ENCODE data around the gene COL6A5. TPM values are rescaled to one million over a fixed set of nuclear protein-coding genes. Genes with fewer than 3 reads are reported as not detected.
"Not testable (repeated sequence)": the region's sequence is repeated elsewhere in the genome, so short reads cannot be mapped to it uniquely, and the experiment has no call there.

The COL6A5 gene
- total RNA-seq, 1 donor from 2014 or later: not detected

DNA sequence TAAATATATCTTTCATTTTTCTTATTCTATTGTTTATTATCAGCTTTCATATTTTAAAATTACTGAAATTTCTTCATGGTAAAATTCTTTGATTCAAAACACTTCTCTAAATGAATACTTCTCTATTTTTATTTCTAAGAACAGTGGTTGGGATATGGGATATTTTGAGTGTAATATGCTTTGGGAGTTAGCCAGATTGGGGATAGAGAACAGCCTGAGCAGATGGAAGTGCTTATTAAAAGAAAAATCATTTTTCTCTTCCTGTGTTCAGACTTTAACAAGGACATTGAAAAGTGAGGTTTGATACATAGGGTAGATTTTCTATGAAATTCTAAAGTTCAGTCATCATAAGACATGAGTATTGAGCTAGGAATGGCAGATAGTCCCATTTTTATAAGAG, 84.8 kb downstream of the COL6A5 start:
- DNase-seq (ENCODE audit: low spot score) (no peak), ATAC-seq (no peak)

DNA sequence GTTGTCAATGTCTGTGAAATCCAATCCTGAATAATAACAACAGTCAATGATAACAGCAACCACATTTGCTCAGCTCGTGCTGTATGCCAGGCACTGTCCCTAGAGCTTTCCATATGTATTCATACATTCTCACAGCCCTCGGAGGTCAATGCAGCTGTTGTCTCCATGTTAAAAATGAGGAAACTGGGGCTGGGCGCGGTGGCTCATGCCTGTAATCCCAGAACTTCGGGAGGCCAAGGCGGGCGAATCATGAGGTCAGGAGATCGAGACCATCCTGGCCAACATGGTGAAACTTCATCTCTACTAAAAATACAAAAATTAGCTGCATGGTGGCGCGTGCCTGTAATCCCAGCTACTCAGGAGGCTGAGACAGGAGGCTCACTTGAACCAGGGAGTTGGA, 86.6 kb downstream of the COL6A5 start:
- ATAC-seq; DNase-seq (ENCODE audit: low spot score): not testable (repeated sequence)

- ATAC-seq (no peak), DNase-seq (ENCODE audit: low spot score) (no peak)
Measured at GRCh38 chr3:130433306-130433705, 87.8 kb downstream of the COL6A5 start.

DNA sequence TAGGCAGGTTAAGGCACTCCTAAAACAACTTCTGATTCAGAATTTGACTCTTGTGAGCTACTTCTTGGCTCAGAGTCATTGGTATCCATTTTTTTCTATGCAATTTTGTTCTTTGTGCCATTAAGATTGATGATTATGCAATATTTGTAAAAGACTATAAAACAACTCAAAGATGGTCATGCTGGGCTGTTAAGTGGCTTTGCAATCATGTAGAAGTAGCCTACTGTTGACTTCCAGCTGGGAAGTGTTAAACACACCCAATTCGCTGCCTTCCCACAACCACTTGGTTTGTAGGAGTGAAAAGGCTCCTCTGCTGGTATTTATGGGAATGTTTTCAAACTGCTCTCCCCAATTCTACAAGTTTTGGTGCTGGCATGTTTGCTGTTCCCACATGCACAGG, 96.8 kb downstream of the COL6A5 start:
- no peak for ATAC-seq
- no peak for DNase-seq (ENCODE audit: low spot score)

GRCh38 chr3:130446840-130447239, 101.4 kb downstream of the COL6A5 start:
- not testable (repeated sequence) for ATAC-seq; DNase-seq (ENCODE audit: low spot score)

DNA sequence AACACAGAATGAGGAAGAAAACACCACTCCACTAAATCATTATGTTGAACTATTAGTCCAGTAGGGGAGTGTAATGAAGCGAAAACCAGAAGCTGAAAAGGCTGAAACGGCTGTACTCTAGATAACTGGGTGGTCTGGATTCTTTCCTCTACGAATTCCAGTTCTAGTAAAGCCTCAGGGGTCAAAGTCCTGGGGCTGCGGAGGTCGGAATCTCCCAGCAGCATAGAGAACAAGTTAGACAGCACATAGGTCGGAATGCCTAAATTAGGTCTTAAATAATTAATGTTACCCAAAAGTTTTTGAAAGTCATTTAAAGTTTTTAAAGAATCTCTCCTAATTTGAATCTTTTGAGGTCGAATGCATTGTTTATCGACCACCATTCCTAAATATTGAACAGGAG, 102.7 kb downstream of the COL6A5 start:
- not testable (repeated sequence) for ATAC-seq; DNase-seq (ENCODE audit: low spot score)

DNA sequence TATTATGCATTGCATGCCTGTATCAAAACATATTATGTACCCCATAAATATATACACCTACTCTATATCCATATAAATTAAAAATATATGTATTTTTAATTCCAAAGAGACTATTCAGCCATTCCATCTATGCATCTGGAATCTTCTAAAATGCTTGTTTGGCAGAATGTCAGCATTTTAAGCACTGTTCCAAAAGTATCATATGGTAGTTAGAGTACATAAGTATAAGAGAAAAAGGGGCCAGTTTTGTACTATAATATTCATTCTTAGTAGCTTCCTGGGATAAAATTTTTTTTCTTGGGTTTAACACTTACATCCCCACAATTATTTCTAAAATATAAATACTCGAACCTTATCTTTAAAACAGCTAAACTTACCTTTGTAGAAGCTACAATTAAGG, 111.1 kb downstream of the COL6A5 start:
- ATAC-seq: no peak
- no peak for DNase-seq (ENCODE audit: low spot score)

DNA sequence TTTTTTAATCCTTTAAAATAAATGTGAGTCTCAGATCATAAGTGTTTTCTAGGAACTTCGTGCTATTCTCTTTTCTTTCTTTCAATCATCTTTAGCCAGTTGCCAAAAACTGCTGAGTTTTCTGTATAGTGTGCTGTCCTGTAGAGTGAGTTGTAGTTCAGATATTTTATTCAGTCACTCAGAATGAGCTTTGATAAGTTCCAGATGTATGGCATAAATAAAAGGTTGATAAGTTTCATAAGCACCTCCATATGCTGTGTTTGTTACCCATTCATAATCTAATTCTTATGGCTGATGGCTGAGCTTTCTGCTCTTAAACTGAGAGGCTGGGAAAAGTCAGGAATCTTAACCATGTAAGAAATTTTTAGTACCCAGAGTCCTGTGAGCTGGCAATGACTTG, 112.2 kb downstream of the COL6A5 start:
- no peak for DNase-seq (ENCODE audit: low spot score)
- ATAC-seq: no peak

GRCh38 chr3:130459944-130460343, 114.5 kb downstream of the COL6A5 start:
- no peak for DNase-seq (ENCODE audit: low spot score)
- ATAC-seq: no peak

DNA sequence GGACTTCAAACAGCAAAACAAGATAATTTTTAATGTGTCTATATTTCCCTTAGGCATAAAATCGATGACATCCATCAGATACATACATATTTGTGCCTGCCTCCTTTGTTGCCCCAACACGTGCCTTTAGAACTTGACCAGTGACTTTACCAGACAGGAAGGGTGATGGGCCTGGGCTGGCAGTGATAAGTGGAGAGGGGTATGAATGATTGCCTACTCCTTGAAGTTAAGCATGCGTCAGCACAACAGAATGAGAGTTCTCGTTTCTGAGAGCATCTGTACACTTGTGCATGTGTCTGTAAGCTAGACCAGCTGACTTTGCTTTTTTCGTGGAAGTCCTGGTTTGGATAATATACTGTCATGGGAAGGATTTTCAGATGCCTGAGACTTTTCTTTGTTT, 116.6 kb downstream of the COL6A5 start:
- DNase-seq (ENCODE audit: low spot score) (no peak), ATAC-seq (no peak)

DNA sequence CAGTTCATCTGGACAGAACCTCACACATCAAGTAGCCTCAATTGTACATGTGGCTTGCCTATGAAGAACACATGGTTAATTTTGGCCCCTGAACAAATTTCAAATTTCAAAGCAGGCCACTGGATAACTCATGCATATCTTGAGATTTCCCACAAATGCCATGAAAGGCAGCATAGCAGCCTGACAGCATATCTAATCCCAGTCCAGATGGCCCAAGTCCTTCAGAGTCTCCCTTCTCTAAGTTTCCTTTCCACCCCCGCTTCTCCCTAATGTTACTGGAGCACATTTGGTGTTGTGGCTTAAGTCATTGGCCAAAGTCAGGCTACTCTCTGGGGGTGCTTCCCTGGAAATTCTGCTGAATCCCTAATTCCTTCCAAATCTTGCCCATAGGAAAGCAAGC, 117.7 kb downstream of the COL6A5 start:
- ATAC-seq: no peak
- DNase-seq (ENCODE audit: low spot score): no peak

- no peak for ATAC-seq
Measured at GRCh38 chr3:130465521-130465920, 120.0 kb downstream of the COL6A5 start.

DNA sequence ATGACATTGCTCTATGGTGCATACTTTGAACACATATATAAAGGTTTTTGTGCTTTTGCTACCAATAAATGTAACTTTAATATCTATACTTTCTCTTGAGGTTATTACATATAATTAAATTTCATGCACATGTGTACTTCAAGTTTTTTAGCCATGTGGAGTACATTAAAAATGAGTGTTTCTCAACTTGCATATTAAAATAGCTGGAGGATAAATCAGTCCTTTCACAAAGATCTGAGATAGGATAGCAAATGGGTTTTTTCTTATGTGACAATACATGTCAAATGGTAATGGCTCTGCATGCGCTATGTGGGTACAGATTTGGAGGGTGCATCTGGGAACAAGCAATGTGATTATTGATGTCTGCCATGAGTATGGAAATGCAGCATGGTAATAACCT, 122.8 kb downstream of the COL6A5 start:
- no peak for ATAC-seq

More at GRCh38 chr3:130465521-130465920, 120.0 kb downstream of the COL6A5 start:
- no peak for DNase-seq (ENCODE audit: low spot score)

GRCh38 chr3:130470126-130470525, 124.7 kb downstream of the COL6A5 start:
- ATAC-seq (no peak), DNase-seq (ENCODE audit: low spot score) (no peak)

More for the DNA sequence above, 122.8 kb downstream of the COL6A5 start:
- DNase-seq (ENCODE audit: low spot score): no peak

DNA sequence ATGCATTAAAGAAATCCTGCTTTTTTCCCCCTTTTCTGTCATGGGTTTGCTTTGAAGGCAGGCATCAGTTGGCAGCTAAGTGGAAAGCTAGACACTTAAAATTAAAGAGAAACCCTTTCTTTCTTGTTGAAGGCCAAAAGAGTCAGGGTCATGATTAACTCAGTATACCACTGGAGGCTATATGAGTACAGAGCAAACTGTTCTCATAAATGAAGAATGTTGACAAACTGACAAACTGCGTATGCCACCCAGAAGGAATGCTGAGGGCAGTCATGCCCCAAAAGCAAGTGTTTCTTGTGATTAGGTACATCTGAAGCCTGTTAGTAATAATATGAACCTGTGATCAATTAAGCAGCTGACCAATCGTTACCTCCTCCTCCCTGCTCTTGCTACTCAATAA, 127.9 kb downstream of the COL6A5 start:
- ATAC-seq (no peak), DNase-seq (ENCODE audit: low spot score) (no peak)

DNA sequence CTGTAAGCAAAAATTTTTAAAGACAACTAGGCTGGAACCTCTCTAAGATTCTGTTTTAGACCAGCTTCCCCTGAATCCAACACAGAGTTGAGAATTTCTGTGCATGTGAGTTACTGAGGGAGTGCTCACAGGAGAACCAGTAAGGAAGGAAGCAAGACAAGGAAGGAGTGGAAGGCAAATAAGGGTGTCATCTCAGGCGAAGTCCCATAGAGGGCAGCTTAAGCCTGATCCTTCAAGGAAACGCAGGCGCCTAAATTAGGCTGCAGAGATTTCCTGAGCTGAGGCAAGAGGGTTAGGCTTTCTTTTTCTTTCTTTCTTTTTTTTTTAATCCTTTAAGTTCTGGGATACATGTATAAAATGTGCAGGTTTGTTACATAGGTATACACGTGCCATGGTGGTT, 135.3 kb downstream of the COL6A5 start:
- no peak for DNase-seq (ENCODE audit: low spot score)
- ATAC-seq: no peak

- ATAC-seq (no peak), DNase-seq (ENCODE audit: low spot score) (no peak)
Measured at GRCh38 chr3:130488288-130488687, 142.8 kb downstream of the COL6A5 start.

GRCh38 chr3:130488769-130489450, 143.4 kb downstream of the COL6A5 start:
- ATAC-seq (no peak), DNase-seq (ENCODE audit: low spot score) (no peak)

- DNase-seq (ENCODE audit: low spot score) (no peak), ATAC-seq (no peak)
Measured at GRCh38 chr3:130490241-130490640, 144.8 kb downstream of the COL6A5 start.

DNA sequence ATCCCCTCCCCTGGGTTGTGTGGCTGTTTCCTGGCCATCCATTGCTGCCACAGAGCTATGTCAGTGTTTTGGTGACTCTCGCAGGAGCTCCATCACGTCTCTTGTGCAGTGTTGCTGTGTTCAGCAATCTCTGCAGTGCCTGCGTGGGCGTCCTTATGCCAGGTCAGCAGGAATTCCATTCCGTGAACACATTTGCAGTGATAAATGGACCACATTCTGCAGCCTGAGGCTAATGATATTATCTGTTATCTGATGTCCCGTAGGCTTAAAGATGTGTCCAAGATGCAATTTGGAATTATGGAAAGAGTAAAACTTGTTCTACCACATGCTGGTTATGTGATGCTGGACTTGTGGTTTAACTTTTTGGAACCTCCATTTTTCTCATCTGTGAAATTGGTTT, 146.0 kb downstream of the COL6A5 start:
- no peak for DNase-seq (ENCODE audit: low spot score)
- ATAC-seq: no peak

- ATAC-seq: no peak
Measured at GRCh38 chr3:130504701-130505100, 159.2 kb downstream of the COL6A5 start.

DNA sequence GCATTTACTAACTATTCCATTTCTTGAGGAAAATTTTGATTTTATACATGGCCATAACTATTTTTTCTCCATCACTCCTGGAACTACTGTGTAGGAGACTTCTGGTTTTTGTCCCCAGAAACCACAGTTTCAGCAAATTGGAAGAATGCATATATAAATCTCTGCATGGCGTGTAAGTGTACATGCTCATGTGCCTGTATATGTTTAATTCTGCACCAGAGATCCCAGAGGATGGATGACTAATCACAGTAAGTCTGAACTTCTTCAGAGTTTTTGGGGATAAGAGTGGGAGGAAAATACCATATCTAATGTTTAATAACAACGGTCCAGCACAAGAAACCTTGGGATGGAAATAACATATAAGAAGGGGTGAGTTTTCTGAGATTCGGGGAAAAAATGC, 160.6 kb downstream of the COL6A5 start:
- no peak for ATAC-seq

More at GRCh38 chr3:130504701-130505100, 159.2 kb downstream of the COL6A5 start:
- no peak for DNase-seq (ENCODE audit: low spot score)

DNA sequence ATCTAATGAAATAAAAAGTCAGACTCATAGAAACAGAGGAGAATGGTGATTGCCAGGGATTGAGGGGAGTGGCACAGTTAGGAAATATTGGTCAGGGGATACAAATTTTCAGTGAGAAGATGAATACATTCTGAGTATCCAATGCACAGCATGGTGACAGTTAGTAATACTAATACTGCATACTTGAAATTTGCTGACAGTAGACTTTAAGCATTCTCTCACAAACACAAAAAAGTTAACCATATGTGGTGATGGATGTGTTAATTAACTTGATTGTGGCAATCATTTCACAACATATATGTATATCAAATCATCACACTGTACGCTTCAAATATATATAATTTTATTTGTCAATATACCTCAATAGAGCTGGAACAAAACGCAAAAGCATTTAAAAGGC, 162.3 kb downstream of the COL6A5 start:
- DNase-seq (ENCODE audit: low spot score) (no peak), ATAC-seq (no peak)

More for the DNA sequence above, 160.6 kb downstream of the COL6A5 start:
- DNase-seq (ENCODE audit: low spot score): no peak

All from left lobe of liver (tissue), 2 donors.